Esophagus muscularis mucosa (tissue), 4 donors: ENCODE results near the gene MORN5.

Source experiments
- CTCF ChIP-seq, 3 experiments: fragments of 200-600 bp in 2 of 3; fragments of 450-650 bp in 1 of 3; sonication (generic) in 2 of 3; IDR thresholded peaks; one replicate each; pipeline ENCODE4 v1.5.1; 2017 to 2019; ENCODE audit warnings: antibody characterized with exemption in 3 of 3, mild to moderate bottlenecking in 2 of 3, moderate library complexity in 1 of 3
- EP300 ChIP-seq: sonication (generic); formaldehyde crosslinking; IDR thresholded peaks from one replicate; pipeline ENCODE4 v1.6.1; 2017; ENCODE audit warnings: antibody characterized with exemption
- POLR2A ChIP-seq: fragments of 450-650 bp; IDR thresholded peaks from one replicate; pipeline ENCODE4 v1.6.1; 2017; ENCODE audit warnings: antibody characterized with exemption, moderate library complexity, mild to moderate bottlenecking, low read depth
- POLR2AphosphoS5 ChIP-seq, 2 donors: sonication (generic); formaldehyde crosslinking; IDR thresholded peaks; one replicate each; pipeline ENCODE4 v1.6.1; 2017; ENCODE audit warnings: antibody characterized with exemption in 2 of 2

- no peak for TF ChIP-seq POLR2A
- no peak for TF ChIP-seq CTCF (IDR thresholded peaks at IDR 0.05)
- no peak for TF ChIP-seq POLR2AphosphoS5 (IDR thresholded peaks at IDR 0.05)
- TF ChIP-seq EP300 = no peak
Observed at GRCh38 chr9:122209451-122209850, 49.7 kb downstream of the MORN5 start.
